Upper lobe of left lung (tissue), 6 donors: ENCODE data around the gene RIPOR1. TPM values are rescaled to one million over a fixed set of nuclear protein-coding genes. Genes with fewer than 3 reads are reported as not detected.

ENCODE experiments used
- ATAC-seq, 2 donors: fragments of 200-7000 bp; cut with Tn5 transposase; one replicate each; pipeline ENCODE4 v1.9.1; 2022; ENCODE audit warnings: mild to moderate bottlenecking in 2 of 2, moderate library complexity in 2 of 2; ENCODE audit not compliant: low FRiP score in 2 of 2
- DNase-seq, 2 donors: peaks; one replicate each; pipeline ENCODE4 v3.0.0-alpha.2; 2019 to 2020
- H3K27ac ChIP-seq, 4 donors: fragments of 200-600 bp; sonication (generic); one replicate each; pipeline ENCODE4 v1.5.1; 2016 to 2019
- H3K27me3 ChIP-seq, 4 donors: fragments of 200-600 bp; sonication (generic); one replicate each; pipeline ENCODE4 v1.5.1; 2017 to 2019
- H3K36me3 ChIP-seq, 4 donors: fragments of 200-600 bp; sonication (generic); one replicate each; pipeline ENCODE4 v1.5.1; 2016 to 2019
- H3K4me1 ChIP-seq, 4 donors: fragments of 200-600 bp; sonication (generic); one replicate each; pipeline ENCODE4 v1.5.1; 2018 to 2019
- H3K4me3 ChIP-seq, 4 donors: fragments of 200-600 bp; sonication (generic); one replicate each; pipeline ENCODE4 v1.5.1; 2017 to 2019; ENCODE audit warnings: mild to moderate bottlenecking in 2 of 4, moderate library complexity in 1 of 4
- H3K9me3 ChIP-seq, 4 donors: fragments of 200-600 bp; sonication (generic); one replicate each; pipeline ENCODE4 v1.5.1; 2018 to 2019
- EP300 ChIP-seq, 4 donors: sonication (generic); formaldehyde crosslinking; IDR thresholded peaks; one replicate each; pipeline ENCODE4 v1.5.1; 2017; ENCODE audit warnings: antibody characterized with exemption in 4 of 4, control low read depth in 2 of 4
- POLR2A ChIP-seq, 4 donors: fragments of 450-650 bp; IDR thresholded peaks; one replicate each; pipeline ENCODE4 v1.5.1; 2016 to 2017; ENCODE audit warnings: antibody characterized with exemption in 4 of 4, mild to moderate bottlenecking in 2 of 4
- POLR2AphosphoS5 ChIP-seq, 2 donors: sonication (generic); formaldehyde crosslinking; IDR thresholded peaks; one replicate each; pipeline ENCODE4 v1.5.1; 2017; ENCODE audit warnings: antibody characterized with exemption in 2 of 2
- WGBS, 2 donors: methylation state at CpG; one replicate each; pipeline ENCODE4 v1.1.5; 2017 to 2018; 5-methylcytosine and 5-hydroxymethylcytosine counted together
- total RNA-seq, 6 donors: library from RNA; depleted of rRNA in 4 of 6; stranded (reverse); fragments of >200 nt in 4 of 6; gene quantifications; one replicate each; pipeline versions ENCODE4 v1.1.0 to v1.2.1, GENCODE V29; 2016 to 2021
- TF ChIP-seq, protein P1 (sequence below), 6 experiments: fragments of 450-650 bp in 4 of 6; fragments of 200-600 bp in 2 of 6; sonication (generic) in 2 of 6; IDR thresholded peaks; one replicate each; pipeline ENCODE4 v1.5.1; 2016 to 2019; ENCODE audit warnings: antibody characterized with exemption in 6 of 6
- donor health status: DM: no; HTN: no; CAD: no; lungs with moderate emphysema.
- donor health status: DM: no; HTN: yes; CAD: no; lungs with severe emphysema.

Gene RIPOR1
- total RNA-seq, 6 donors from 2014 or later = 76.9 to 183 (median 113) TPM

GRCh38 chr16:67534431-67534830, 5.8 kb downstream of the RIPOR1 start:
- no peak overlapping the region for H3K27ac ChIP-seq
- DNase-seq (no peak), ATAC-seq (no peak)
- peaks cover 48 to 72% (median 60%) of the 10 kb centered on the region in 4 donors for H3K4me1 ChIP-seq
- no peaks in the 10 kb centered on the region for H3K9me3 ChIP-seq
- H3K27me3 ChIP-seq = no peaks in the 10 kb centered on the region
- no peak overlapping the region for H3K4me3 ChIP-seq
- TF ChIP-seq, protein P1, sequence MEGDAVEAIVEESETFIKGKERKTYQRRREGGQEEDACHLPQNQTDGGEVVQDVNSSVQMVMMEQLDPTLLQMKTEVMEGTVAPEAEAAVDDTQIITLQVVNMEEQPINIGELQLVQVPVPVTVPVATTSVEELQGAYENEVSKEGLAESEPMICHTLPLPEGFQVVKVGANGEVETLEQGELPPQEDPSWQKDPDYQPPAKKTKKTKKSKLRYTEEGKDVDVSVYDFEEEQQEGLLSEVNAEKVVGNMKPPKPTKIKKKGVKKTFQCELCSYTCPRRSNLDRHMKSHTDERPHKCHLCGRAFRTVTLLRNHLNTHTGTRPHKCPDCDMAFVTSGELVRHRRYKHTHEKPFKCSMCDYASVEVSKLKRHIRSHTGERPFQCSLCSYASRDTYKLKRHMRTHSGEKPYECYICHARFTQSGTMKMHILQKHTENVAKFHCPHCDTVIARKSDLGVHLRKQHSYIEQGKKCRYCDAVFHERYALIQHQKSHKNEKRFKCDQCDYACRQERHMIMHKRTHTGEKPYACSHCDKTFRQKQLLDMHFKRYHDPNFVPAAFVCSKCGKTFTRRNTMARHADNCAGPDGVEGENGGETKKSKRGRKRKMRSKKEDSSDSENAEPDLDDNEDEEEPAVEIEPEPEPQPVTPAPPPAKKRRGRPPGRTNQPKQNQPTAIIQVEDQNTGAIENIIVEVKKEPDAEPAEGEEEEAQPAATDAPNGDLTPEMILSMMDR (IDR thresholded peaks at IDR 0.05) = no peak
- TF ChIP-seq POLR2AphosphoS5 (IDR thresholded peaks at IDR 0.05) (no peak), EP300 (IDR thresholded peaks at IDR 0.05) (no peak), POLR2A (IDR thresholded peaks at IDR 0.05) (no peak)
- peaks cover 0 to 12% (median 0%) of the 10 kb centered on the region in 4 donors for H3K36me3 ChIP-seq

DNA sequence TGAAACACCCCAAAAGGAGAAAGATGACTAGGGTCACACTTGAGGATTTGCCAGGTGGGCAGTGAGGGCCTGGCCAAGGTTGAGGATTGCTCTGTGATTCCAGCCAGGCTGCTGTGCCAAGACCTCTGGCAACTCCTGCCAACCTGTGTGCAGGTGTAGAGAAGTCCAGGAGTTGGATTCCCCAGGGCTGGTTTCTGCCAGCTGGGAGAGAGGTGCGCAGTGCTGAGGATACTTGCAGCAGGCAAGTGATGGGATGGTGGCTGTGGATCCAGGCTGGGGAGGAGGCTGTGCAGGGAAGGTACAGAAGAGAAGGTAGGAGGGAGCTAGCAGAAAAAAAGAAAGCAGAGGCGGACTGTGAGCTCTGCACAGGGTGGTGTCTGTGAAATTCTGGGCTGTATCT, 6.6 kb downstream of the RIPOR1 start:
- peaks cover 51 to 76% (median 65%) of the 10 kb centered on the region in 4 donors for H3K4me1 ChIP-seq
- H3K9me3 ChIP-seq = no peaks in the 10 kb centered on the region
- no peak for DNase-seq
- no peaks in the 10 kb centered on the region for H3K27me3 ChIP-seq
- TF ChIP-seq POLR2A (IDR thresholded peaks at IDR 0.05) = no peak
- TF ChIP-seq, protein P1 (IDR thresholded peaks at IDR 0.05) = no peak
- no peak for TF ChIP-seq EP300 (IDR thresholded peaks at IDR 0.05)
- no peak for TF ChIP-seq POLR2AphosphoS5 (IDR thresholded peaks at IDR 0.05)
- WGBS, 2 donors = 93 to 94% methylated on average over 2 of the region's 2 CpGs
- H3K4me3 ChIP-seq = no peak overlapping the region
- ATAC-seq = no peak
- H3K27ac ChIP-seq = no peak overlapping the region
- peaks cover 0 to 20% (median 7%) of the 10 kb centered on the region in 4 donors for H3K36me3 ChIP-seq

DNA sequence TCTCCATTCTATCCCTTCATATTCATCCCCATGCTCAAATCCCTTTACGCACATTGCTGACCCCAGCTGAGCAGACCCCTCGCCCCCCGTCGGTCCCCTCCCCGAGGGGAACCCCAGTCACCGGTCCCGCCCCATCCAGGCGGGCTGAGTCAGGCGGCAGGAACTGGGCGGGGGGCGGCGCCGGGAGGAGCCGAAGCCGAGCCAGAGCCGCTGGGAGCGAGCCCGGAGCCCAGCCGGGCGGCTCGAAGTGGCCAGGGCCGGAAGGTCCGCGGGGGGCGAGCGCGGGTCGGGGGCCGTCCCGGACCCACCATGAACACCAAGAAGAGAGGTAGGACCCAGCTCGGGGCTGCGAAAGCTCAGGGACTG, 8.6 kb downstream of the RIPOR1 start:
- H3K36me3 ChIP-seq = peaks cover 9 to 40% (median 26%) of the 10 kb centered on the region in 4 donors
- DNase-seq (peak; percentile 76 to 93), ATAC-seq (peak; percentile 17 to 89)
- H3K4me3 ChIP-seq = peak overlapping the region; percentile 62 to 81 (median 73)
- H3K4me1 ChIP-seq = peaks cover 43 to 76% (median 65%) of the 10 kb centered on the region in 4 donors
- peak overlapping the region; percentile 92 to 97 (median 96) for H3K27ac ChIP-seq
- TF ChIP-seq, protein P1 (IDR thresholded peaks at IDR 0.05) = peak in 2 of 6 experiments; percentile 1 to 21
- peak in 3 of 4 donors; percentile 55 to 80 (median 75) for TF ChIP-seq POLR2A (IDR thresholded peaks at IDR 0.05)
- peak; percentile 46 to 70 for TF ChIP-seq POLR2AphosphoS5 (IDR thresholded peaks at IDR 0.05)
- peak in 1 of 4 donors; percentile 6 for TF ChIP-seq EP300 (IDR thresholded peaks at IDR 0.05)
- WGBS, 2 donors = 1 to 8% methylated on average over 6 to 15 of the region's 32 CpGs
- no peaks in the 10 kb centered on the region for H3K9me3 ChIP-seq
- H3K27me3 ChIP-seq = no peaks in the 10 kb centered on the region

DNA sequence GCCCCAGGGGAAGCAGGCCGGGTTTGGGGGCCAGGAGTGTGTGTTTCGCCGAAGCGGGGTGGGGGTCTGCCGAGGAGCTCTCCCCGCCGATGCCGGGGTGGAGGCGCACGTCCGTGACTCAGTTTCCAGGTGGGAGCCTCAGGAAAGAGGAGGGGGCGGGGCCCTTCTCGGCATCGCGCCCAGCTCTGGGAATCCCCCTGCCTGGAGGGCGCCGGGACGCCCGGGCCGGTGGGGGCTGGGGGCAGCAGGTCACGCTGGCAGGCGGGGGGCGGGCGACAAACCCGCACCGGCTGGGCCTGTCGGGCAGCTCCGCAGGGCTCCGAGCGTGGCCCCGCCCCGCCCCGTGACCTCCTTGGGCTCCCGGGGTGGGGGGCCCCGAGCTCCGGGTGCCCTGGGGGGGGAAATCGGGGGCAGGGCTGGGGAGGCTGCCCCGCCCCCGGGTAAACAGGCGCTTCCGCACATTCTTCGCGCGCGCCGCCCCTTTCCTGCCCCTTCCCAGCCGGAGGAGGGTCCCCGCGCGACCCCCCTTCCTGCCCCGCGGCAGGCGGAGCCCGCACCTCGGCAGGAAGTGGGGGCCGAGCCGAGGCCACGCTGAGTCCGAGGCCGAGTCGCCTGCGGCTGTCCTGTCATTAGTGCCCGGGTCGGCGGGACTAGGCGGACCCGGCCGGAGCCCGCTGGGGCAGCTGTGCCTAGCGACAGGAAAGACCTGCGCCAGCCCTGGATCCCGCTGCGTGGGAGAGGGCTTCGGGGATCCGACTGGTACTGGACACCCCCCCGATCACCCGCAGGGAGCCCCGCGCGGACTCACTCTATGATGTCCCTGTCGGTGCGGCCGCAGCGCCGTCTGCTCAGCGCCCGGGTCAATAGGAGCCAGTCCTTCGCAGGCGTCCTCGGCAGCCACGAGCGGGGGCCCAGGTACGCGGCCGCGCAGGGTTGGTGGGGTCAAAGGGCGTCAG, 9.3 kb downstream of the RIPOR1 start:
- WGBS, 2 donors = 0 to 1% methylated on average over 13 to 65 of the region's 97 CpGs
- peaks cover 42 to 76% (median 68%) of the 10 kb centered on the region in 4 donors for H3K4me1 ChIP-seq
- ATAC-seq = peak; percentile 67 to 72
- H3K27me3 ChIP-seq = no peaks in the 10 kb centered on the region
- peak overlapping the region; percentile 62 to 81 (median 73) for H3K4me3 ChIP-seq
- DNase-seq = peak; percentile 81 to 94
- TF ChIP-seq EP300 (IDR thresholded peaks at IDR 0.05) (no peak), POLR2A (IDR thresholded peaks at IDR 0.05) (peak in 1 of 4 donors; percentile 17), POLR2AphosphoS5 (IDR thresholded peaks at IDR 0.05) (peak; percentile 65 to 68)
- TF ChIP-seq, protein P1 (IDR thresholded peaks at IDR 0.05) = peak in 1 of 6 experiments; percentile 6
- no peaks in the 10 kb centered on the region for H3K9me3 ChIP-seq
- peaks cover 9 to 47% (median 31%) of the 10 kb centered on the region in 4 donors for H3K36me3 ChIP-seq
- H3K27ac ChIP-seq = peak overlapping the region; percentile 92 to 97 (median 96)
